ENCODE results near the gene PKN1. TPM values are rescaled to one million over a fixed set of nuclear protein-coding genes. Genes with fewer than 3 reads are reported as not detected.

The PKN1 gene
- total RNA-seq, 2 experiments from 2014 or later = 188 to 207 TPM

Other genes starting within 250 kb of the PKN1 start
- gene ADGRL1, start 227.1 kb upstream of the PKN1 start, total RNA-seq = 10 to 100 TPM in 1 of 2 experiments, 1 to 10 TPM in 1; 8.4 to 10.9 TPM
- gene ADGRE5, start 51.9 kb upstream of the PKN1 start, total RNA-seq = 100 to 1,000 TPM; 202 to 206 TPM
- 100 to 1,000 TPM; 200 to 204 TPM for gene DDX39A, start 14.0 kb upstream of the PKN1 start, total RNA-seq
- under 1 TPM; 0.29 to 0.41 TPM for gene PTGER1, start 42.0 kb downstream of the PKN1 start, total RNA-seq
- 10 to 100 TPM; 31.5 to 35.2 TPM for gene GIPC1, start 62.8 kb downstream of the PKN1 start, total RNA-seq
- gene DNAJB1, start 85.1 kb downstream of the PKN1 start, total RNA-seq = 10 to 100 TPM; 71.2 to 76.5 TPM
- 100 to 1,000 TPM; 120 TPM for gene TECR, start 96.3 kb downstream of the PKN1 start, total RNA-seq
- gene NDUFB7, start 138.8 kb downstream of the PKN1 start, total RNA-seq = 100 to 1,000 TPM; 118 to 130 TPM
- under 1 TPM; 0.33 to 0.85 TPM for gene CLEC17A, start 149.8 kb downstream of the PKN1 start, total RNA-seq
- gene ADGRE3, start 241.5 kb downstream of the PKN1 start, total RNA-seq = not detected

All from activated CD4-positive, alpha-beta memory T cell treated with anti-CD3 and anti-CD28 coated beads for 36 hours (primary cell).